ENCODE data around the gene APOBEC3C. TPM values are rescaled to one million over a fixed set of nuclear protein-coding genes. Genes with fewer than 3 reads are reported as not detected.
"Not testable (repeated sequence)": the region's sequence is repeated elsewhere in the genome, so short reads cannot be mapped to it uniquely, and the experiment has no call there.

The APOBEC3C gene
- total RNA-seq, 1 donor from 2014 or later = 4.2 TPM

- H3K36me3 Mint-ChIP-seq (ENCODE audit: insufficient read depth) = no peaks in the 10 kb centered on the region
- peaks cover 20% of the 10 kb centered on the region for H3K27me3 Mint-ChIP-seq
- no peak for DNase-seq (ENCODE audit: low spot score, unreplicated experiment)
- no peak for TF ChIP-seq CTCF (IDR thresholded peaks at IDR 0.05; ENCODE audit: unreplicated experiment)
- H3K4me1 Mint-ChIP-seq (ENCODE audit: low read depth) = no peaks in the 10 kb centered on the region
- no peak overlapping the region for H3K27ac Mint-ChIP-seq
- no peaks in the 10 kb centered on the region for H3K9me3 Mint-ChIP-seq (ENCODE audit: low read depth)
- no peak overlapping the region for H3K4me3 Mint-ChIP-seq (ENCODE audit: low read depth)
Observed at GRCh38 chr22:38971791-38972190, 42.3 kb upstream of the APOBEC3C start.

GRCh38 chr22:38972558-38972957, 41.5 kb upstream of the APOBEC3C start:
- DNase-seq (ENCODE audit: low spot score, unreplicated experiment) = no peak
- Mint-ChIP-seq H3K4me1 (ENCODE audit: low read depth) (no peaks in the 10 kb centered on the region), H3K9me3 (ENCODE audit: low read depth) (peaks cover 4% of the 10 kb centered on the region), H3K36me3 (ENCODE audit: insufficient read depth) (no peaks in the 10 kb centered on the region), H3K4me3 (ENCODE audit: low read depth) (no peak overlapping the region), H3K27ac (no peak overlapping the region), H3K27me3 (peaks cover 18% of the 10 kb centered on the region)
- no peak for TF ChIP-seq CTCF (IDR thresholded peaks at IDR 0.05; ENCODE audit: unreplicated experiment)

GRCh38 chr22:38973289-38974169, 40.5 kb upstream of the APOBEC3C start:
- TF ChIP-seq CTCF (IDR thresholded peaks at IDR 0.05; ENCODE audit: unreplicated experiment) = peak; percentile 81

GRCh38 chr22:38974170-38974825, 39.8 kb upstream of the APOBEC3C start:
- no peaks in the 10 kb centered on the region for H3K4me1 Mint-ChIP-seq (ENCODE audit: low read depth)
- peaks cover 10% of the 10 kb centered on the region for H3K27me3 Mint-ChIP-seq
- H3K27ac Mint-ChIP-seq = no peak overlapping the region
- no peak overlapping the region for H3K4me3 Mint-ChIP-seq (ENCODE audit: low read depth)
- H3K9me3 Mint-ChIP-seq (ENCODE audit: low read depth) = peaks cover 4% of the 10 kb centered on the region
- no peaks in the 10 kb centered on the region for H3K36me3 Mint-ChIP-seq (ENCODE audit: insufficient read depth)
- TF ChIP-seq CTCF (IDR thresholded peaks at IDR 0.05; ENCODE audit: unreplicated experiment) = no peak
- no peak for DNase-seq (ENCODE audit: low spot score, unreplicated experiment)

More at GRCh38 chr22:38973289-38974169, 40.5 kb upstream of the APOBEC3C start:
- Mint-ChIP-seq H3K4me3 (ENCODE audit: low read depth) (no peak overlapping the region), H3K27me3 (peaks cover 15% of the 10 kb centered on the region), H3K27ac (no peak overlapping the region), H3K4me1 (ENCODE audit: low read depth) (no peaks in the 10 kb centered on the region), H3K36me3 (ENCODE audit: insufficient read depth) (no peaks in the 10 kb centered on the region), H3K9me3 (ENCODE audit: low read depth) (peaks cover 4% of the 10 kb centered on the region)
- DNase-seq (ENCODE audit: low spot score, unreplicated experiment) = peak; percentile 47

- no peaks in the 10 kb centered on the region for H3K36me3 Mint-ChIP-seq (ENCODE audit: insufficient read depth)
- no peak overlapping the region for H3K4me3 Mint-ChIP-seq (ENCODE audit: low read depth)
- H3K4me1 Mint-ChIP-seq (ENCODE audit: low read depth) = no peaks in the 10 kb centered on the region
- no peak for DNase-seq (ENCODE audit: low spot score, unreplicated experiment)
- H3K27ac Mint-ChIP-seq = no peak overlapping the region
- peaks cover 10% of the 10 kb centered on the region for H3K27me3 Mint-ChIP-seq
- H3K9me3 Mint-ChIP-seq (ENCODE audit: low read depth) = peaks cover 4% of the 10 kb centered on the region
- no peak for TF ChIP-seq CTCF (IDR thresholded peaks at IDR 0.05; ENCODE audit: unreplicated experiment)
Observed at GRCh38 chr22:38974826-38975175, 39.3 kb upstream of the APOBEC3C start.

GRCh38 chr22:38977289-38977688, 36.8 kb upstream of the APOBEC3C start:
- H3K9me3 Mint-ChIP-seq (ENCODE audit: low read depth); H3K27me3 Mint-ChIP-seq; H3K27ac Mint-ChIP-seq; H3K36me3 Mint-ChIP-seq (ENCODE audit: insufficient read depth); H3K4me1 Mint-ChIP-seq (ENCODE audit: low read depth); H3K4me3 Mint-ChIP-seq (ENCODE audit: low read depth); DNase-seq (ENCODE audit: low spot score, unreplicated experiment): not testable (repeated sequence)

- not testable (repeated sequence) for H3K27ac Mint-ChIP-seq; H3K36me3 Mint-ChIP-seq (ENCODE audit: insufficient read depth); H3K27me3 Mint-ChIP-seq; DNase-seq (ENCODE audit: low spot score, unreplicated experiment); H3K4me3 Mint-ChIP-seq (ENCODE audit: low read depth); H3K9me3 Mint-ChIP-seq (ENCODE audit: low read depth); H3K4me1 Mint-ChIP-seq (ENCODE audit: low read depth)
Observed at GRCh38 chr22:38980587-38980986, 33.5 kb upstream of the APOBEC3C start.
